AG20443 (cell line): ENCODE measurements around the gene NANOGP8.
"Not testable (repeated sequence)": the region's sequence is repeated elsewhere in the genome, so short reads cannot be mapped to it uniquely, and the experiment has no call there.

ENCODE experiments used
- DNase-seq: peaks from one replicate; pipeline ENCODE4 v3.0.0; 2012; ENCODE audit warnings: low spot score, mixed read lengths

NANOGP8 gene

DNA sequence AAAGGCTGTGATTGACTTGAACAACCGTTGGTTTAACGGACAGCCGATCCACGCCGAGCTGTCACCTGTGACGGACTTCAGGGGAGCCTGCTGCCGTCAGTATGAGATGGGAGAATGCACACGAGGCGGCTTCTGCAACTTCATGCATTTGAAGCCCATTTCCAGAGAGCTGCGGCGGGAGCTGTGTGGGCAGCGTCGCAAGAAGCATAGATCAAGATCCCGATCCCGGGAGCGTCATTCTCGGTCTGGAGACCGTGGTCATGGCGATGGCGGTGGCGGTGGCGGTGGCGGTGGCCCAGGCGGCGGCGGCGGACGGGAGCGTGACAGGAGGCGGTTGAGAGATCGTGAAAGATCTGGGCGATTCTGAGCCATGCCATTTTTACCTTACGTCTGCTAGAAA is 7.8 kb upstream of the NANOGP8 start:
- DNase-seq = no peak

DNA sequence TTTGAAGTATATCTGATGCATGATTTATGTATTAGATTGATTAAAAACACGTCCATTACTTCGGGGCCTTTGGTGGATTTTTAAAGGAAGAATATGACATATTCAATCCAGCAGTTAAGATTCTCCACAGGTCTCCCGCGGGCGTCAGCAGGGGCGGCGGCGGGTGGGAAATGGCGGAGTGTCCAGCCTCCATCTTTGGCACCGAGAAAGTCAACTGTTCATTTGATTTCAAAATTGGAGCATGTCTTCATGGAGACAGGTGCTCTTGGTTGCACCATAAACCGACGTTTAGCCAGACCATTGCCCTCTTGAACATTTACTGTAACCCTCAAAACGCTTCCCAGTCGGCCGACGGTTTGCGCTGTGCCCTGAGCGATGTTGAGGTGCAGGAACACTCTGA is 7.2 kb upstream of the NANOGP8 start:
- no peak for DNase-seq

GRCh38 chr15:35090104-35090807 is 5.2 kb upstream of the NANOGP8 start:
- DNase-seq = no peak

DNA sequence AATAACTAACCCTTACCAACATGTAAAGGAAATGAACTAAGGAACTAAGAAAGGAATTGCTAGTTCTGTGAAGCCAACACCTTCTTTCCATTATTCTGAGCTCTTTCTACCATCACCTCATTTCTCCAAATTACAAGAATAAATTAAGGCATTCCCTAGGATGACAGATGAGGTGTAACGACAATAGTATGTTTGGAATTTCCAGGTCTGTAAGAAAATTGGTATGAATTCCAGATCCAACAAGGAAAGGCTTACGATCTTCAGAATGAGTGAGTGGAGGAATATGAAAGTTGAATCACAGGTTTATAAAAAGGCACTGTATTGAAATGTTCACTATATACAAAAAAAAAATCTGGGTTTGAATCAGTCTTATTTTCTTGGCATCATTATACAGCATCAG is 4.5 kb upstream of the NANOGP8 start:
- no peak for DNase-seq

DNA sequence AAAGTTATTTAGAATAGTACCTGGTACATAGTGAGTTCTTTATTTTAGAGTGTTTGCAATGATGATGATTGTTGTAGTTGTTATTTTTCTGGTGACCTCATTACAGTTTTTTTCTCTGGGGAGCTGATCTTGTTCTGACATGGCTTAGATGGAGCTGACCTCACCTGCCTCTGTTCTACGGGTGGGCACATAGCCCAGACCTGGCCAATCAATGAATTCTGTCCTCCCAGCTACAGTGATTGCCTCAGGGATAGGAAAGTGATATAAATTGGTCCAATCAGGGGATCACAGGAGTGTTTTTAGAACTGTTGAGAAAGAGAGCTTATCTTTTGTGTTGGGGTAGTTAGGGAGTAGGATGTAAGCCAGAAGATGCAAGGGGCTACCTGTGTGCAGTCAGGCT is 3.2 kb upstream of the NANOGP8 start:
- no peak for DNase-seq

DNA sequence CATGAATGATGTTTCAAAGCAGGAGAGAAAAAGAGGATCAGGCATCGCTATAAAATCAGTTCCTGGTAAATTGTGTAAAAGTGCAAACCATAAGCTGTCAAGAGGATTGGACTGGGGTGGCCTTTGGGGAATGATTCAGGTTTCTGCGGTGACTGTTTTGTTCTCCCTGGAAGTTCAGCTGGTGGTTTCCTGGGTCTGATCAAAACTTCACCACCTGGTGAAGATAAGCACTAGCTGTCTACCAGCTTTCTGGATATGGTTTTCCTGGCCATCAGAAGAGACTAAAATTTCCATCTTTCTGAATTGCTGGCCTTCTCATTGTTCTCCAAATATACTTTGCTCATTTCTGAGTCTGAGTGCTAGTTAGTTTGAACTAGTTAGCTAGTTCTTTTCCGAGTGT is 2.7 kb upstream of the NANOGP8 start:
- no peak for DNase-seq

DNA sequence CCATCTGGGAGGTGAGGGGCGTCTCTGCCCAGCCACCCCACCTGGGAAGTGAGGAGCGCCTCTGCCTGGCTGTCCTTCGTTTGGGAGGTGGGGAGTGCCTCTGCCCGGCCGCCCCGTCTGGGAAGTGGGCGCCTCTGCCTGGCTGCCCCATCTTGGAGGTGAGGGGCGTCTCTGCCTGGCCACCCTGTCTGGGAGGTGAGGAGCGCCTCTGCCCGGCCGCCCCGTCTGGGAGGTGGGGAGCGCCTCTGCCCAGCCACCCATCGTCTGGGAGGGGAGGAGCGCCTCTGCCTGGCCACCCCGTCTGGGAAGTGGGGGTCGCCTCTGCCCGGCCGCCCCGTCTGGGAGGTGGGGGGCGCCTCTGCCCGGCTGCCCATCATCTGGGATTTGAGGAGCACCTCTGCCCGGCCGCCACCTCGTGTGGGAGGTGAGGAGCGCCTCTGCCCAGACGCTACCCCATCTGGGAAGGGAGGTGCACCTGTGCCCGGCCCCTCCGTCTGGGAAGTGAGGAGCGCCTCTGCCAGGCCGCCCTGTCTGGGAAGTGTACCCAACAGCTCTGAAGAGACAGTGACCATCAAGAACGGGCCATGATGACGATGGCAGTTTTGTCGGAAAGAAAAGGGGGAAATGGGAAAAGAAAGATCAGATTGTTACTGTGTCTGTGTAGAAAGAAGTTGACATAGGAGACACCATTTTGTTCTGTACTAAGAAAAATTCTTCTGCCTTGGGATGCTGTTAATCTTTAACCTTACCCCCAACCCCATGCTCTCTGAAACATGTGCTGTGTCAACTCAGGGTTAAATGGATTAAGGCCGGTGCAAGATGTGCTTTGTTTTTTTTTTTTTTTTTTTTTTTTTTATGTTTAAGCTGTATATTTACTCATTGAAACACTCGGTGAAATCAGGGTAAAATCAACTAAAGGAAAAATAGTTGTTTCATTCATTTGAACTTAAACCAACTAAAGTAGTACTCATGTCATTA is 2.4 kb downstream of the NANOGP8 start:
- not testable (repeated sequence) for DNase-seq

GRCh38 chr15:35081626-35082365 is 3.3 kb downstream of the NANOGP8 start:
- not testable (repeated sequence) for DNase-seq

DNA sequence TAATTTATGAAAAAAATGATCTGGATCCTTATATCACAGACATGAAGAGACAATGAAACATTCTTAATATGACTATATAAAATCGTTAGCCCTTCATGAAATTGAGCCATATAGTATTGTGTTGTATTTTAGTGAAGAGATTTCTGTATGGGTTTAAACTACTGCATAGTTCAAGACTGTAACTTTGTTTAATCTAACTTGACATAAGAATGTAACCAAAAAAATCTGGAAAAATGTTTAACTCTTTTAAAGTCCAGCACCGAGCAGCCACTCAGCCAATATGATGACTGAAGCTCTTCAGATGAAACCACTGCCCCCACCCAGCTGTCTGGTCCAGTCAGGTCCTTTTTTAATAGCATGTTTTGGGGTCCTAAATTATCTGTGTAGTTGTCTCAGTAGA is 4.9 kb downstream of the NANOGP8 start:
- DNase-seq = no peak

DNA sequence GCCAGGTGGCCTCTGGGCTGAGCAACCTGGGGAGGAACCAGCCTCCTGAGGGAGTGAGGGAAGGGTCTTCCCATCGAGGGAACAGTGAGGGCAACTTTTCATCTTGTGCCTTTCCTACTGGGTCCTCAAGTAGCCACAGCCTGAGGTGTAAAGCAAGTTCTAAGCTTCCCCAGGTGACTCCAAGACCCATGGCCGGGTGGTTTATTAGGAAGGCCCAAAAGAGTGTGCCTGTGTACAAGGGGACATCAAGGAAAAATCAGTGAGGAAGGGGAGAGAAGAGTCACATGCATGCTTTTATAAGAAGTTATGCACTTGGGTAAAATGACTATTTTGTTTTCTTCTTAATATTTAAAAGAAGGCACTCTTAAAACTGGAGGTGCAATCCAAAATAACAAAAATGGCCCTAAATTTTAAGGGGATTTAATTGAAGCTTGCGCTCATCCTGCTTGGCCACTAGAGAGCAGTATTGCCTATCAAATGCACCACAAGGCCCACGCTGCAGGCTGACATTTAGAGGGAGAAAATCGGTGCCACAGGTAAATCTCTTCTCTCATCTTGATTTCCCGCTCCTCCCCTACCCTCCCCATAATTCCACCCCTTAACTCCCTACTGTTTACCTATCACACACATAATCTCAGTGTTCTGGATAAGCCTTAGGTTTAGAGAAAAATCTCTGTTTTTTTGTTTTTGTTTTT is 6.7 kb downstream of the NANOGP8 start:
- peak; percentile 76 for DNase-seq

DNA sequence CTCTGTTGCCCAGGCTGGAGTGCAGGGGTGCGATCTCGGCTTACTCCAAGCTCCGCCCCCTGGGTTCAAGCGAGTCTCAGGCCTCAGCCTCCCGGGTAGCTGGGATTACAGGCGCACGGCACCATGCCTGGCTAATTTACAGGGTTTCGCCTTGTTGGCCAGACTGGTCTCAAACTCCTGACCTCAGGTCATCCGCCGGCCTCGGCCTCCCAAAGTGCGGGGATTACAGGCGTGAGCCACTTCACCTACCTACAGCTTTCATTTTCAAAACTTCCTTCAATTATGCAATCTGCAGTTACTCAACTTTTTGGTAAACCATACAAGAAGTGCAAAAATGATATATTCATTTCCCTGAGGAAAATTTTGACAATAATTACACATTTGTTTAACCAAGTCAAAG is 14.0 kb downstream of the NANOGP8 start:
- no peak for DNase-seq

GRCh38 chr15:35068846-35069475 is 16.1 kb downstream of the NANOGP8 start:
- DNase-seq = peak; percentile 32

- DNase-seq = no peak
These were observed 17.4 kb downstream of the NANOGP8 start for GRCh38 chr15:35067496-35068347.

- no peak for DNase-seq
These were observed 19.0 kb downstream of the NANOGP8 start for GRCh38 chr15:35066094-35066493.

DNA sequence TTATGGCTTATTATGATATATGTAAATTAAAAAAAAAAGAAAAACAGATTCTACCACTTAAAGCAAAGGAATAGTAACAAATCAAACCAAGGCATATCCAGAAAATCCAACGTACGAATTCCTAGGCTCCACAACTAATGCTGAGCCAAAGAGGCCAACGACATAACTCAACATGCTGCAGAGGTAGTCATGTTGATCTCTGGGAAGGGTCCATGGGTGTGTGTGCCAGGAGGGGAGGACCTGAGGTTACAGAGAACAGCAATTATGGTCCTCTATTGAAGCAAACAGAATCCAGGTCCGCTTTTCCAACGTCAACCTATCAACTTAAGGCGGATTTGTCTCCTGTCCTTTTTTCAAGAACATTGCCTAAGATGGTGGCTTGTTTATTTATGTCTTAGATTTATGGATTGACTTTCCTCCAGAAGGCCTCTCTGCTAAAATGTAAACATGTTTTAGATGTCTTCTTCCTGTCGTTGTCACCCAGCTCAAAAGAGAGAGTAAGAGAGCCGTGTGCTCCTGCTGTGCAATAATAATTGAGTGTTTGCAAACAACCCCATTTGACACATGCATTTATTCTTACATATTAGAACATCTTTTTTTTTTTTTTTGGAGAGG is 20.4 kb downstream of the NANOGP8 start:
- DNase-seq = no peak

DNA sequence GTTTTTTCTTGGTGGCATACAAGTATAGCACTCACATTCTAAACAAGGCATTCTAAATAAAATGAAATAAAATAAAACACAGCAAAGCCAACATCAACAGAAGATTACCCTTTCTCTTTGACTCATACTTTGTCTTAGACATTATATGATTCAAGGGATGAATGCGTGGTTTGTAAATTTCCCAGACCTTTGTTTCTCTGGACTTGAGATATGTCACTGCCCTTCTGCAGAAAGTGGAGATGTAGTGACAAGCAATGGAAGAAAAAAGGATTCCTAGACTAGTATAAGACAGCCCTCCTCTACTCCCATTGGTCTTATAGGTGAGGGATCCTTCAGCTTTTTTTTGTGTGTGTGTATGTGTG is 22.4 kb downstream of the NANOGP8 start:
- no peak for DNase-seq

DNA sequence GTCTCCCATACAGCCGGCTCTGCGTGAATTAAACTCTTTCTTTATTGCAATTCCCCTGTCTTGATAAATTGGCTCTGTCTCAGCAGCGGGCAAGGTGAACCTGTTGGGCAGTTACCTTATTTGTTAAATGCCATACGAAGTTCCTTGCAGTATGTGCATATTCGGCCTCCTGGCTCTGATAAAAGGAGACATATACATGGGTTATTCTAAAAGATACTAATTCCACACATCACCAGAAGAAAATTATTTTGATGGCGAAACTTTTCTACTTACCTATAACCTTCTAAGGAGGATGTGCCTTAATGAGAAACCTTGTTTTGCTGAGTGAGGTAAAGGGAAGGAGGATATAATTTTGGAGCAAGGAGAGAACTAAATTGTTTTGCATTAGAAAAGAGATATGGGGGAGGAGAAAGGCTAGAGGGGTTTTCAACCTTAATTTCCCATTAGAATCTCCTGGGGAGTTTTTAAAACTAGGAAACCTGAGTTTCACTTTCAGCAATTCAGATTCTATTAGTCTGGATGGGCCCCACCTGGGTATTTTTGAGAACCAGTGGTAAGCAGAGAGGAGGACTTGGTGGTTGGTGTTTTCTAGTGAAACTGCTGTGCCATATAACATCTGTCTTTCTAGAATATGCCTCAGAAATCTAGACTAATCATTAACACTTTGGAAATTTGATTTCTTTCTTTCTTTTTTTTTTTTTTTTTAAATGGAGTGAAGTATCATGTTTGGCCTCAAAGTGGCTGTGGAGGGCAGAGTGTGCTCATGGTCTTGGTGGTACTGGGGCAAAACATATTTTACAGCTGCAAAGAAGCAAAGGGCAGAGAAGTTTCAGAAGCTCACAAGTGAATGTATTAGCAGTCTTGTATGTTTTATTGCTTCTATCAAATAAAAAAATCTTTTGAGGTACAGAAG is 23.0 kb downstream of the NANOGP8 start:
- no peak for DNase-seq

GRCh38 chr15:35061161-35061824 is 23.8 kb downstream of the NANOGP8 start:
- DNase-seq = no peak
